ENCODE measurements around the gene ZPBP2.

DNA sequence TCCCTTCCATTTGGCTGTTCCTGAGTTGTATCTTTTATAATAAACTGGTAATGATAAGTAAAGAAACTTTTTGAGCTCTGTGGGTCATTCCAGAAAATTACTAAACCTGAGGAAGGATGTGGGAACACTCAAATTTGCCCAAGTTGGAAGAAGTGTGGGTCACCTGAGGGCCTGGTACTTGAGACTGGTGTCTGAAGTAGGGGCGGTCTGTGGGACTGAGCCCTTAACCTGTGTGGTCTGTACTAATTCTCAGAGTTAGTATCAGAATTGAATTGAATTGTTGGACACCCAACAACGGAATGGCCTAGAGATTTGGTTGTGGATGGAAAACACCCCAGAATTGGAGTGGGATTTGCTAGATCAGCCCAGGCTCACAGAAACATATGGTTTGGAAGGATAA is 47.0 kb upstream of the ZPBP2 start:
- TF ChIP-seq, protein P1, sequence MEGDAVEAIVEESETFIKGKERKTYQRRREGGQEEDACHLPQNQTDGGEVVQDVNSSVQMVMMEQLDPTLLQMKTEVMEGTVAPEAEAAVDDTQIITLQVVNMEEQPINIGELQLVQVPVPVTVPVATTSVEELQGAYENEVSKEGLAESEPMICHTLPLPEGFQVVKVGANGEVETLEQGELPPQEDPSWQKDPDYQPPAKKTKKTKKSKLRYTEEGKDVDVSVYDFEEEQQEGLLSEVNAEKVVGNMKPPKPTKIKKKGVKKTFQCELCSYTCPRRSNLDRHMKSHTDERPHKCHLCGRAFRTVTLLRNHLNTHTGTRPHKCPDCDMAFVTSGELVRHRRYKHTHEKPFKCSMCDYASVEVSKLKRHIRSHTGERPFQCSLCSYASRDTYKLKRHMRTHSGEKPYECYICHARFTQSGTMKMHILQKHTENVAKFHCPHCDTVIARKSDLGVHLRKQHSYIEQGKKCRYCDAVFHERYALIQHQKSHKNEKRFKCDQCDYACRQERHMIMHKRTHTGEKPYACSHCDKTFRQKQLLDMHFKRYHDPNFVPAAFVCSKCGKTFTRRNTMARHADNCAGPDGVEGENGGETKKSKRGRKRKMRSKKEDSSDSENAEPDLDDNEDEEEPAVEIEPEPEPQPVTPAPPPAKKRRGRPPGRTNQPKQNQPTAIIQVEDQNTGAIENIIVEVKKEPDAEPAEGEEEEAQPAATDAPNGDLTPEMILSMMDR (conservative IDR thresholded peaks at IDR 0.05 in 1 of 2, IDR thresholded peaks at IDR 0.05 in 1 of 2; ENCODE audit: extremely low read depth in 1 of 2, insufficient read depth in 1 of 2, low read depth in 1 of 2, low read length in 2 of 2): no peak
- no peak for TF ChIP-seq EZH2 (IDR thresholded peaks at IDR 0.05; ENCODE audit: borderline replicate concordance, low read length)
